ENCODE data around the gene SLC5A4. TPM values are rescaled to one million over a fixed set of nuclear protein-coding genes. Genes with fewer than 3 reads are reported as not detected.

SLC5A4 gene
- polyA plus RNA-seq, 1 donor (not counting 4 experiments of a cell fraction or from before 2014, with no cell fraction given): not detected

DNA sequence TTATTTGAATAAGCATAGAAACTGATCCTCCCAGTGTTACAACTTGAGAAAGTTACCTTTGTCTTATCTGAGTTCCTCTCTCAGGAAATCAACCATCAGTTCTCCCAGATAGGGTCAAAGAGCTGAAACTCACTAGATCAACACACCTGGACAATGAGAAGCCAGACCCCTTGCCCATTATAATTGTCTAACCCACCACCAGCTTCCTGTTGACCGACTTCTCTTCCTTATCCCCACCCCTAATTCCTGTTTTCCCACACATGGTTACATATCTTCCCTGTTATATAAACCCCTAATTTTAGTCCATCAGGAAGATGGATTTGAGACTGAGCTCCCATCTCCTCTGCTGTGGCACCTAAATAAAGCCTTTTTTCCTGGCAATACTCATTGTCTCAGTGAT, 6.9 kb downstream of the SLC5A4 start:
- no peak for FAIRE-seq
- H3K9ac ChIP-seq (ENCODE audit: control insufficient read depth, extremely low read depth, insufficient read depth, low read length): no peak overlapping the region
- no peak overlapping the region for H3K4me2 ChIP-seq (ENCODE audit: control insufficient read depth, extremely low read depth, insufficient read depth, low read depth, low read length)
- no peak overlapping the region for H2AFZ ChIP-seq (ENCODE audit: control insufficient read depth, low read length)
- no peaks in the 10 kb centered on the region for H3K4me1 ChIP-seq (ENCODE audit: control insufficient read depth, extremely low read depth, insufficient read depth, low read length)
- no peaks in the 10 kb centered on the region for H3K9me3 ChIP-seq (ENCODE audit: control insufficient read depth, low read depth, low read length)
- no peak for TF ChIP-seq CTCF (optimal IDR thresholded peaks at IDR 0.05 in 1 of 3, IDR thresholded peaks at IDR 0.05 in 1 of 3, conservative IDR thresholded peaks at IDR 0.05 in 1 of 3; ENCODE audit: extremely low read depth in 1 of 3, insufficient read depth in 2 of 3, low read length in 3 of 3)
- TF ChIP-seq EZH2 (IDR thresholded peaks at IDR 0.05; ENCODE audit: low read length): no peak
- H3K27me3 ChIP-seq (ENCODE audit: control insufficient read depth, extremely low read depth, insufficient read depth, low read length): no peaks in the 10 kb centered on the region
- H3K36me3 ChIP-seq (ENCODE audit: control insufficient read depth in 2 of 2, extremely low read depth in 1 of 2, insufficient read depth in 2 of 2, low read length in 2 of 2): no peaks in the 10 kb centered on the region
- DNase-seq (ENCODE audit: low read depth, low spot score): no peak
- H3K4me3 ChIP-seq (ENCODE audit: control insufficient read depth in 2 of 3, extremely low read depth in 1 of 3, insufficient read depth in 2 of 3, low read depth in 1 of 3, low read length in 3 of 3): no peak overlapping the region
- H3K27ac ChIP-seq (ENCODE audit: control insufficient read depth, insufficient read depth, low read length): no peak overlapping the region
- H4K20me1 ChIP-seq (ENCODE audit: control insufficient read depth, extremely low read depth, insufficient read depth, low read length): no peaks in the 10 kb centered on the region
- no peaks in the 10 kb centered on the region for H3K79me2 ChIP-seq (ENCODE audit: control insufficient read depth, insufficient read depth, low read length)
- H3K9me1 ChIP-seq (ENCODE audit: control insufficient read depth, extremely low read depth, insufficient read depth, low read length): no peaks in the 10 kb centered on the region
- dilution Hi-C loops (cut with MboI; ENCODE audit: extremely low pct_ligation_motif_present, low sequenced_read_pairs): no loop called here

GRCh38 chr22:32246166-32246565, 9.0 kb downstream of the SLC5A4 start:
- dilution Hi-C loops (cut with MboI; ENCODE audit: extremely low pct_ligation_motif_present, low sequenced_read_pairs): no loop called here
- TF ChIP-seq EZH2 (IDR thresholded peaks at IDR 0.05; ENCODE audit: low read length) (no peak), CTCF (optimal IDR thresholded peaks at IDR 0.05 in 1 of 3, IDR thresholded peaks at IDR 0.05 in 1 of 3, conservative IDR thresholded peaks at IDR 0.05 in 1 of 3; ENCODE audit: extremely low read depth in 1 of 3, insufficient read depth in 2 of 3, low read length in 3 of 3) (no peak)
- Histone ChIP-seq H3K27ac (ENCODE audit: control insufficient read depth, insufficient read depth, low read length) (no peak overlapping the region), H3K9me1 (ENCODE audit: control insufficient read depth, extremely low read depth, insufficient read depth, low read length) (no peaks in the 10 kb centered on the region), H2AFZ (ENCODE audit: control insufficient read depth, low read length) (no peak overlapping the region), H3K9ac (ENCODE audit: control insufficient read depth, extremely low read depth, insufficient read depth, low read length) (no peak overlapping the region), H3K36me3 (ENCODE audit: control insufficient read depth in 2 of 2, extremely low read depth in 1 of 2, insufficient read depth in 2 of 2, low read length in 2 of 2) (no peaks in the 10 kb centered on the region), H3K79me2 (ENCODE audit: control insufficient read depth, insufficient read depth, low read length) (no peaks in the 10 kb centered on the region), H3K4me2 (ENCODE audit: control insufficient read depth, extremely low read depth, insufficient read depth, low read depth, low read length) (no peak overlapping the region), H3K4me3 (ENCODE audit: control insufficient read depth in 2 of 3, extremely low read depth in 1 of 3, insufficient read depth in 2 of 3, low read depth in 1 of 3, low read length in 3 of 3) (no peak overlapping the region), H3K9me3 (ENCODE audit: control insufficient read depth, low read depth, low read length) (no peaks in the 10 kb centered on the region), H3K27me3 (ENCODE audit: control insufficient read depth, extremely low read depth, insufficient read depth, low read length) (no peaks in the 10 kb centered on the region), H4K20me1 (ENCODE audit: control insufficient read depth, extremely low read depth, insufficient read depth, low read length) (no peaks in the 10 kb centered on the region), H3K4me1 (ENCODE audit: control insufficient read depth, extremely low read depth, insufficient read depth, low read length) (no peaks in the 10 kb centered on the region)
- no peak for DNase-seq (ENCODE audit: low read depth, low spot score)
- FAIRE-seq: no peak
